Endothelial cell of umbilical vein (primary cell): ENCODE results near the gene MAPK4. TPM values are rescaled to one million over a fixed set of nuclear protein-coding genes. Genes with fewer than 3 reads are reported as not detected.

ENCODE experiments used
- BruUV-seq: library from RNA; stranded (reverse); fragments of 400-500 nt; replicated peaks from 2 replicates; lab custom pipeline; 2021; lab: Mats Ljungman, UMichigan
- CTCF ChIA-PET: fragments of 300-600, 350-600 bp; sonication (Branson Sonifier 250); formaldehyde crosslinking; loops from one replicate; lab custom pipeline; 2021; ENCODE audit warnings: antibody characterized with exemption, inconsistent platforms; lab: Charles Lee
- POLR2A ChIA-PET: fragments of 300-600, 350-600 bp; sonication (Branson Sonifier 250); formaldehyde crosslinking; loops from one replicate; lab custom pipeline; 2021; ENCODE audit warnings: antibody characterized with exemption, inconsistent platforms; lab: Charles Lee
- DNase-seq: peaks from one replicate; pipeline ENCODE4 v3.0.0-alpha.2; 2011; ENCODE audit warnings: low read depth, low spot score
- FAIRE-seq: peaks from 2 replicates; lab custom pipeline; 2011; peaks lifted over from hg19 to GRCh38; lab: Jason Lieb, UNC
- H2AFZ ChIP-seq: 2 replicates; pipeline ENCODE4 v1.6.0; 2012; ENCODE audit warnings: low read depth, low read length, control low read depth, inconsistent platforms
- H3K27ac ChIP-seq: 2 replicates; pipeline ENCODE4 v1.5.1; 2011; ENCODE audit warnings: low read depth, mild to moderate bottlenecking, control low read depth, low read length, moderate library complexity; ENCODE audit not compliant: insufficient read depth
- H3K27me3 ChIP-seq, 2 experiments: 2 replicates each; pipeline versions ENCODE4 v1.6.0 to v1.6.1; 2011; ENCODE audit warnings: low read length in 2 of 2, mixed read lengths in 1 of 2; ENCODE audit not compliant: control insufficient read depth in 2 of 2, insufficient read depth in 2 of 2
- H3K36me3 ChIP-seq, 2 experiments: 2 replicates in 1 of 2; 3 replicates in 1 of 2; pipeline ENCODE4 v1.5.1; 2011; ENCODE audit warnings: low read length in 2 of 2, mild to moderate bottlenecking in 1 of 2, moderate library complexity in 1 of 2; ENCODE audit not compliant: control insufficient read depth in 2 of 2, insufficient read depth in 2 of 2; ENCODE audit errors: extremely low read depth in 1 of 2
- H3K4me1 ChIP-seq: 3 replicates; pipeline ENCODE4 v1.5.1; 2011; ENCODE audit warnings: mild to moderate bottlenecking, low read length; ENCODE audit not compliant: control insufficient read depth, insufficient read depth; ENCODE audit errors: extremely low read depth
- H3K4me2 ChIP-seq: 2 replicates; pipeline ENCODE4 v1.6.1; 2011; ENCODE audit warnings: low read length, control low read depth, mixed read lengths; ENCODE audit not compliant: insufficient read depth
- H3K4me3 ChIP-seq, 3 experiments: fragments of 200-600 bp in 1 of 3; sonication (generic), shearing (Covaris generic) in 1 of 3; replicated peaks in 1 of 3; 2 replicates each; pipeline ENCODE4 v1.5.1; 2011 to 2016; ENCODE audit warnings: control low read depth in 3 of 3, low read length in 3 of 3, mild to moderate bottlenecking in 2 of 3, inconsistent platforms in 1 of 3, low read depth in 1 of 3, moderate library complexity in 1 of 3; ENCODE audit not compliant: insufficient read depth in 1 of 3
- H3K79me2 ChIP-seq: 2 replicates; pipeline ENCODE4 v1.6.0; 2012; ENCODE audit warnings: low read length, inconsistent platforms; ENCODE audit not compliant: control insufficient read depth, insufficient read depth
- H3K9ac ChIP-seq: replicated peaks from 2 replicates; pipeline ENCODE3; 2011; ENCODE audit warnings: low read length, control low read depth; ENCODE audit not compliant: insufficient read depth; ENCODE audit errors: extremely low read depth
- H3K9me1 ChIP-seq: replicated peaks from 3 replicates; pipeline ENCODE4 v1.6.0; 2011; ENCODE audit warnings: mild to moderate bottlenecking, low read length; ENCODE audit not compliant: control insufficient read depth, insufficient read depth; ENCODE audit errors: extremely low read depth
- H3K9me3 ChIP-seq: replicated peaks from 2 replicates; pipeline ENCODE4 v1.5.1; 2012; ENCODE audit warnings: low read length, inconsistent platforms; ENCODE audit not compliant: control insufficient read depth, insufficient read depth
- H4K20me1 ChIP-seq: replicated peaks from 2 replicates; pipeline ENCODE3; 2011; ENCODE audit warnings: mild to moderate bottlenecking, low read length; ENCODE audit not compliant: control insufficient read depth, insufficient read depth; ENCODE audit errors: extremely low read depth
- EZH2 ChIP-seq: IDR thresholded peaks from 2 replicates; pipeline ENCODE4 v1.6.1; 2012; ENCODE audit warnings: borderline replicate concordance, low read depth, mild to moderate bottlenecking, moderate library complexity, low read length, inconsistent platforms; ENCODE audit not compliant: severe bottlenecking
- FOS ChIP-seq: IDR thresholded peaks from 2 replicates; pipeline ENCODE4 v1.6.1; 2011; ENCODE audit warnings: mild to moderate bottlenecking, low read length, moderate library complexity, borderline replicate concordance; ENCODE audit not compliant: insufficient read depth
- GATA2 ChIP-seq: IDR thresholded peaks from 2 replicates; pipeline ENCODE4 v1.7.0; 2011; ENCODE audit warnings: low read depth, mild to moderate bottlenecking, moderate library complexity, mixed read lengths, low read length; ENCODE audit not compliant: insufficient read length, insufficient read depth
- JUN ChIP-seq: IDR thresholded peaks from 2 replicates; pipeline ENCODE4 v1.6.1; 2011; ENCODE audit warnings: borderline replicate concordance, low read depth; ENCODE audit not compliant: insufficient read length, insufficient read depth
- MYC ChIP-seq: IDR thresholded peaks from one replicate; pipeline ENCODE4 v1.6.1; 2011; ENCODE audit warnings: mild to moderate bottlenecking, low read depth, low read length
- POLR2A ChIP-seq: IDR thresholded peaks from 2 replicates; pipeline ENCODE4 v1.6.1; 2012; ENCODE audit warnings: low read depth, mild to moderate bottlenecking, control low read depth, low read length
- POLR2AphosphoS5 ChIP-seq: IDR thresholded peaks from 2 replicates; pipeline ENCODE4 v1.6.1; 2012; ENCODE audit warnings: low read depth, mild to moderate bottlenecking, control low read depth, low read length, moderate library complexity; ENCODE audit not compliant: insufficient read depth
- dilution Hi-C: fragments of 300-500 bp; cut with MboI; formaldehyde crosslinking; loops from one replicate; pipeline ENCODE4 v1.15.0; 2019; ENCODE audit warnings: low sequenced_read_pairs; ENCODE audit not compliant: extremely low pct_ligation_motif_present
- intact Hi-C: fragments of 100-400 bp; cut with micrococcal nuclease; formaldehyde crosslinking; loops from one replicate; pipeline ENCODE4 v1.10.0; 2022
- polyA plus RNA-seq, 4 experiments: library from polyadenylated mRNA; depleted of rRNA in 3 of 4; stranded (reverse) in 3 of 4; unstranded in 1 of 4; fragments of >200 nt; gene quantifications; 2 replicates each; pipeline versions ENCODE4 v1.2.1 to v1.2.3, GENCODE V29; 2011 to 2012; ENCODE audit warnings: missing spikeins in 1 of 4
- total RNA-seq: library from RNA; stranded (reverse); gene quantifications from 2 replicates; pipeline ENCODE4 v1.2.3, GENCODE V29; 2021
- TF ChIP-seq, protein P1 (sequence below): IDR thresholded peaks from 2 replicates; pipeline ENCODE4 v1.6.1; 2011; ENCODE audit not compliant: insufficient read depth, insufficient read length
- TF ChIP-seq, protein P2 (sequence below), 2 donors: IDR thresholded peaks; 1 replicate in 1 of 2; 2 replicates in 1 of 2; pipeline ENCODE4 v1.5.1; 2011; ENCODE audit warnings: low read length in 2 of 2, mild to moderate bottlenecking in 2 of 2, moderate library complexity in 2 of 2, control low read depth in 1 of 2, inconsistent platforms in 1 of 2, low read depth in 1 of 2; ENCODE audit not compliant: insufficient read depth in 1 of 2; ENCODE audit errors: extremely low read depth in 1 of 2

The MAPK4 gene
- total and polyA plus RNA-seq, 2 donors (not counting 3 experiments of a cell fraction or from before 2014, with no cell fraction given), result not detected

GRCh38 chr18:50590593-50590992 is 30.7 kb downstream of the MAPK4 start:
- H3K4me2 ChIP-seq, result no peak overlapping the region
- H3K4me1 ChIP-seq, result no peaks in the 10 kb centered on the region
- dilution Hi-C loops (no loop called here), intact Hi-C loops (no loop called here)
- no peaks in the 10 kb centered on the region for H3K27me3 ChIP-seq
- TF ChIP-seq EZH2 (no peak), POLR2AphosphoS5 (no peak), GATA2 (no peak), FOS (no peak), POLR2A (no peak), MYC (no peak), JUN (no peak)
- TF ChIP-seq, protein P1, sequence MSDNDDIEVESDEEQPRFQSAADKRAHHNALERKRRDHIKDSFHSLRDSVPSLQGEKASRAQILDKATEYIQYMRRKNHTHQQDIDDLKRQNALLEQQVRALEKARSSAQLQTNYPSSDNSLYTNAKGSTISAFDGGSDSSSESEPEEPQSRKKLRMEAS, result no peak
- TF ChIP-seq, protein P2, sequence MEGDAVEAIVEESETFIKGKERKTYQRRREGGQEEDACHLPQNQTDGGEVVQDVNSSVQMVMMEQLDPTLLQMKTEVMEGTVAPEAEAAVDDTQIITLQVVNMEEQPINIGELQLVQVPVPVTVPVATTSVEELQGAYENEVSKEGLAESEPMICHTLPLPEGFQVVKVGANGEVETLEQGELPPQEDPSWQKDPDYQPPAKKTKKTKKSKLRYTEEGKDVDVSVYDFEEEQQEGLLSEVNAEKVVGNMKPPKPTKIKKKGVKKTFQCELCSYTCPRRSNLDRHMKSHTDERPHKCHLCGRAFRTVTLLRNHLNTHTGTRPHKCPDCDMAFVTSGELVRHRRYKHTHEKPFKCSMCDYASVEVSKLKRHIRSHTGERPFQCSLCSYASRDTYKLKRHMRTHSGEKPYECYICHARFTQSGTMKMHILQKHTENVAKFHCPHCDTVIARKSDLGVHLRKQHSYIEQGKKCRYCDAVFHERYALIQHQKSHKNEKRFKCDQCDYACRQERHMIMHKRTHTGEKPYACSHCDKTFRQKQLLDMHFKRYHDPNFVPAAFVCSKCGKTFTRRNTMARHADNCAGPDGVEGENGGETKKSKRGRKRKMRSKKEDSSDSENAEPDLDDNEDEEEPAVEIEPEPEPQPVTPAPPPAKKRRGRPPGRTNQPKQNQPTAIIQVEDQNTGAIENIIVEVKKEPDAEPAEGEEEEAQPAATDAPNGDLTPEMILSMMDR (IDR thresholded peaks at IDR 0.05; ENCODE audit: extremely low read depth in 1 of 2, insufficient read depth in 1 of 2, low read depth in 1 of 2, low read length in 2 of 2), result no peak
- H3K9me3 ChIP-seq, result no peaks in the 10 kb centered on the region
- no peak overlapping the region for H3K4me3 ChIP-seq
- H3K79me2 ChIP-seq, result no peaks in the 10 kb centered on the region
- ChIA-PET CTCF (no interaction called here), POLR2A (no interaction called here)
- H2AFZ ChIP-seq, result no peak overlapping the region
- H3K36me3 ChIP-seq, result no peaks in the 10 kb centered on the region
- no peaks in the 10 kb centered on the region for H3K9me1 ChIP-seq
- no peaks in the 10 kb centered on the region for H4K20me1 ChIP-seq
- no peak overlapping the region for H3K9ac ChIP-seq
- BruUV-seq, result no TSS peak
- DNase-seq (no peak), FAIRE-seq (no peak)
- H3K27ac ChIP-seq, result no peak overlapping the region
